Trophoblast cell (in vitro differentiated cells and primary cell): ENCODE results near the gene INTS3.

Experiments
- DNase-seq, 2 donors: peaks; one replicate each; pipeline ENCODE4 v3.0.0-alpha.2; 2016
- H2AFZ ChIP-seq: 2 replicates; pipeline ENCODE4 v1.6.1; 2013; ENCODE audit warnings: low read length, moderate library complexity, mild to moderate bottlenecking; ENCODE audit not compliant: insufficient read depth, poor library complexity
- H2AK5ac ChIP-seq: 2 replicates; pipeline ENCODE4 v1.6.1; 2013; ENCODE audit warnings: mild to moderate bottlenecking, low read length
- H2BK120ac ChIP-seq: 2 replicates; pipeline ENCODE4 v1.6.1; 2013; ENCODE audit warnings: low read length, mild to moderate bottlenecking, moderate library complexity; ENCODE audit not compliant: insufficient read depth, poor library complexity
- H2BK12ac ChIP-seq: 2 replicates; pipeline ENCODE4 v1.6.1; 2013; ENCODE audit warnings: mild to moderate bottlenecking, low read length, moderate library complexity
- H2BK5ac ChIP-seq: 2 replicates; pipeline ENCODE4 v1.6.1; 2013; ENCODE audit warnings: low read length, low read depth, moderate library complexity, mild to moderate bottlenecking; ENCODE audit not compliant: poor library complexity
- H3K14ac ChIP-seq: 2 replicates; pipeline ENCODE4 v1.6.1; 2013; ENCODE audit warnings: mild to moderate bottlenecking, low read length
- H3K18ac ChIP-seq: 2 replicates; pipeline ENCODE4 v1.6.1; 2013; ENCODE audit warnings: mild to moderate bottlenecking, low read length
- H3K23ac ChIP-seq: 2 replicates; pipeline ENCODE4 v1.6.1; 2013; ENCODE audit warnings: low read length
- H3K27ac ChIP-seq: 2 replicates; pipeline ENCODE4 v1.5.1; 2013; ENCODE audit warnings: low read depth, mild to moderate bottlenecking, inconsistent platforms, low read length, moderate library complexity
- H3K27me3 ChIP-seq: 2 replicates; pipeline ENCODE4 v1.6.1; 2013; ENCODE audit warnings: inconsistent platforms, mild to moderate bottlenecking, low read length, moderate library complexity; ENCODE audit not compliant: insufficient read depth
- H3K36me3 ChIP-seq, 2 experiments: 1 replicate in 1 of 2; 2 replicates in 1 of 2; pipeline ENCODE4 v1.6.1; 2013; ENCODE audit warnings: low read length in 2 of 2, mild to moderate bottlenecking in 2 of 2, moderate library complexity in 1 of 2; ENCODE audit not compliant: insufficient read depth in 2 of 2, control insufficient read depth in 1 of 2
- H3K4ac ChIP-seq: 2 replicates; pipeline ENCODE4 v1.6.1; 2013; ENCODE audit warnings: low read depth, mild to moderate bottlenecking, low read length, moderate library complexity
- H3K4me1 ChIP-seq, 2 experiments: 1 replicate in 1 of 2; 2 replicates in 1 of 2; pipeline ENCODE4 v1.6.1; 2013; ENCODE audit warnings: low read length in 2 of 2, mild to moderate bottlenecking in 2 of 2, moderate library complexity in 1 of 2; ENCODE audit not compliant: insufficient read depth in 2 of 2, control insufficient read depth in 1 of 2
- H3K4me2 ChIP-seq: 2 replicates; pipeline ENCODE4 v1.6.1; 2013; ENCODE audit warnings: inconsistent platforms, mild to moderate bottlenecking, low read length, moderate library complexity
- H3K4me3 ChIP-seq: 2 replicates; pipeline ENCODE4 v1.5.1; 2013; ENCODE audit warnings: mild to moderate bottlenecking, low read depth, low read length, inconsistent platforms
- H3K79me1 ChIP-seq: one replicate; pipeline ENCODE4 v1.6.1; 2013; ENCODE audit warnings: low read length
- H3K79me2 ChIP-seq: 2 replicates; pipeline ENCODE4 v1.6.1; 2013; ENCODE audit warnings: low read length, mild to moderate bottlenecking; ENCODE audit not compliant: control insufficient read depth, insufficient read depth, poor library complexity
- H3K9ac ChIP-seq: 2 replicates; pipeline ENCODE4 v1.6.1; 2013; ENCODE audit warnings: mild to moderate bottlenecking, low read length
- H3K9me3 ChIP-seq: 2 replicates; pipeline ENCODE4 v1.6.1; 2013; ENCODE audit warnings: low read depth, mild to moderate bottlenecking, control low read depth, inconsistent platforms, low read length; ENCODE audit not compliant: insufficient read depth
- H4K12ac ChIP-seq: 2 replicates; pipeline ENCODE4 v1.6.1; 2013; ENCODE audit warnings: low read depth, mild to moderate bottlenecking, low read length, moderate library complexity
- H4K8ac ChIP-seq: 2 replicates; pipeline ENCODE4 v1.6.1; 2013; ENCODE audit warnings: low read depth, mild to moderate bottlenecking, low read length, moderate library complexity
- H4K91ac ChIP-seq: one replicate; pipeline ENCODE4 v1.6.1; 2013; ENCODE audit warnings: low read depth, mild to moderate bottlenecking, low read length, moderate library complexity
- WGBS: extraction: QIAGEN DNeasy Blood & Tissue Kit; methylation state at CpG from one replicate; pipeline ENCODE4 v1.1.7; 2013; ENCODE audit warnings: missing lambda C conversion rate; ENCODE audit not compliant: insufficient read length, insufficient coverage; ENCODE audit errors: extremely low coverage; 5-methylcytosine and 5-hydroxymethylcytosine counted together

INTS3 gene

GRCh38 chr1:153799566-153800465, 72.0 kb downstream of the INTS3 start:
- H2AFZ ChIP-seq, result no peak overlapping the region
- H3K27me3 ChIP-seq, result no peaks in the 10 kb centered on the region
- H3K9ac ChIP-seq, result no peak overlapping the region
- no peak overlapping the region for H2BK5ac ChIP-seq
- no peak overlapping the region for H2BK12ac ChIP-seq
- no peak overlapping the region for H3K18ac ChIP-seq
- H3K79me2 ChIP-seq, result no peaks in the 10 kb centered on the region
- no peak overlapping the region for H4K91ac ChIP-seq
- H3K4me2 ChIP-seq, result no peak overlapping the region
- no CpG with 5 or more reads among the region's 27 CpGs for WGBS
- H3K9me3 ChIP-seq, result no peaks in the 10 kb centered on the region
- peaks cover 18 to 20% of the 10 kb centered on the region in 2 experiments for H3K36me3 ChIP-seq
- no peak overlapping the region for H4K8ac ChIP-seq
- no peak overlapping the region for H4K12ac ChIP-seq
- no peak overlapping the region for H3K23ac ChIP-seq
- no peaks in the 10 kb centered on the region for H3K79me1 ChIP-seq
- no peak overlapping the region for H3K27ac ChIP-seq
- H2AK5ac ChIP-seq, result no peak overlapping the region
- H3K4ac ChIP-seq, result no peak overlapping the region
- H2BK120ac ChIP-seq, result no peak overlapping the region
- no peak overlapping the region for H3K4me3 ChIP-seq
- no peak for DNase-seq
- H3K4me1 ChIP-seq, result no peaks in the 10 kb centered on the region
- H3K14ac ChIP-seq, result no peak overlapping the region

- WGBS, result no CpG with 5 or more reads among the region's 7 CpGs
These were observed 72.7 kb downstream of the INTS3 start for GRCh38 chr1:153800516-153800915.

DNA sequence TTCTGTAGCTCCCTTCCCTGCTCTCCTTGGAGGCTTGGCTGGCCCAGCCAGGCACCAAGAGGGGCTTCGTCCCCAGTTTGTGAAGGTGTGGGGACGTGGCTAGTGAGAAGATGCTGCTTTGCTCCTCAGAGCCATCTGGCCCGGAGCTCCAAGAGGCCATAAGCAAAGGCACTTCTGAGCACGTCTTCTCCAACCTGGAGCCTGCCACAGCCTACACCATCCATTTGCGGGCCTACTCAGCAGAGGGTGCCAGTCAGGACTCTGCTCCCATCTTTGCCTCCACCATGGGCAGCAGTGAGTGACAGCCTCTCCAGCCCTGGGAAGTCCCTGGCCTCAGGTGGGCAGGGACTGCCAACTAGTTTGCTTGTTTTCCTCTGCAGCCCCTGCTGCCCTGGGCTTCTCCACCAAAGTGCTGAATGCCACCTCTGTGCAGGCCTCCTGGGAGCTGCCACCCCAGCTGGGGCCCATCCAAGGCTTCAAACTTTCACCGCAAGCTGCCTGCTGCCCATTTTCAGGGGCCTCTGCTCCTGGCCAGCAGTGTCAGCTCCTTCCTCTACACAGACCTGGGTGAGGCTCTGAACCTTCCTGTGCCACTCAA, 73.3 kb downstream of the INTS3 start:
- Histone ChIP-seq H3K27ac (no peak overlapping the region), H3K27me3 (no peaks in the 10 kb centered on the region), H3K36me3 (peaks cover 18 to 23% of the 10 kb centered on the region in 2 experiments), H3K79me2 (no peaks in the 10 kb centered on the region), H4K91ac (no peak overlapping the region), H3K18ac (no peak overlapping the region), H3K23ac (no peak overlapping the region), H2AFZ (no peak overlapping the region), H3K9ac (no peak overlapping the region), H2BK120ac (no peak overlapping the region), H2AK5ac (no peak overlapping the region), H3K9me3 (no peaks in the 10 kb centered on the region), H2BK5ac (no peak overlapping the region), H4K8ac (no peak overlapping the region), H3K4me1 (no peaks in the 10 kb centered on the region), H3K4me2 (no peak overlapping the region), H3K4me3 (peak overlapping the region; percentile 51), H3K79me1 (no peaks in the 10 kb centered on the region), H2BK12ac (no peak overlapping the region), H4K12ac (no peak overlapping the region), H3K14ac (no peak overlapping the region), H3K4ac (no peak overlapping the region)
- no peak for DNase-seq
- WGBS, result no CpG with 5 or more reads among the region's 6 CpGs

More at GRCh38 chr1:153800516-153800915, 72.7 kb downstream of the INTS3 start:
- H2AK5ac ChIP-seq, result no peak overlapping the region
- no peak overlapping the region for H3K4ac ChIP-seq
- no peak overlapping the region for H4K91ac ChIP-seq
- H4K8ac ChIP-seq, result no peak overlapping the region
- H3K27me3 ChIP-seq, result no peaks in the 10 kb centered on the region
- H3K27ac ChIP-seq, result no peak overlapping the region
- peaks cover 18 to 23% of the 10 kb centered on the region in 2 experiments for H3K36me3 ChIP-seq
- no peak overlapping the region for H2AFZ ChIP-seq
- no peaks in the 10 kb centered on the region for H3K4me1 ChIP-seq
- no peak for DNase-seq
- H3K79me1 ChIP-seq, result no peaks in the 10 kb centered on the region
- no peak overlapping the region for H2BK5ac ChIP-seq
- no peak overlapping the region for H3K9ac ChIP-seq
- no peaks in the 10 kb centered on the region for H3K9me3 ChIP-seq
- H3K79me2 ChIP-seq, result no peaks in the 10 kb centered on the region
- H4K12ac ChIP-seq, result no peak overlapping the region
- H3K4me2 ChIP-seq, result no peak overlapping the region
- H3K14ac ChIP-seq, result no peak overlapping the region
- H2BK120ac ChIP-seq, result no peak overlapping the region
- no peak overlapping the region for H2BK12ac ChIP-seq
- no peak overlapping the region for H3K18ac ChIP-seq
- no peak overlapping the region for H3K4me3 ChIP-seq
- no peak overlapping the region for H3K23ac ChIP-seq

GRCh38 chr1:153801786-153802697, 74.2 kb downstream of the INTS3 start:
- Histone ChIP-seq H3K23ac (no peak overlapping the region), H3K18ac (no peak overlapping the region), H2AK5ac (no peak overlapping the region), H2BK120ac (no peak overlapping the region), H3K36me3 (peaks cover 18 to 24% of the 10 kb centered on the region in 2 experiments), H4K8ac (no peak overlapping the region), H2BK5ac (no peak overlapping the region), H3K79me2 (no peaks in the 10 kb centered on the region), H3K27me3 (no peaks in the 10 kb centered on the region), H3K9ac (no peak overlapping the region), H4K91ac (no peak overlapping the region), H3K14ac (no peak overlapping the region), H3K79me1 (no peaks in the 10 kb centered on the region), H3K4ac (no peak overlapping the region), H4K12ac (peak overlapping the region; percentile 31), H2BK12ac (no peak overlapping the region), H3K27ac (no peak overlapping the region), H3K4me2 (no peak overlapping the region), H3K4me1 (no peaks in the 10 kb centered on the region), H3K4me3 (no peak overlapping the region), H2AFZ (no peak overlapping the region), H3K9me3 (no peaks in the 10 kb centered on the region)
- no CpG with 5 or more reads among the region's 7 CpGs for WGBS
- no peak for DNase-seq
